GM23338 (cell line): ENCODE data around the gene GNL3.

Experiments
- EZH2phosphoT487 ChIP-seq: fragments of 200-600 bp; sonication (generic); IDR thresholded peaks from one replicate; pipeline ENCODE4 v1.8.1; 2018; ENCODE audit warnings: antibody characterized with exemption; ENCODE audit not compliant: unreplicated experiment
- JUNB ChIP-seq: IDR thresholded peaks from one replicate; pipeline ENCODE4 v1.6.1; 2016; ENCODE audit warnings: antibody characterized with exemption; ENCODE audit not compliant: unreplicated experiment
- POLR2AphosphoS5 ChIP-seq: IDR thresholded peaks from 2 replicates; pipeline ENCODE4 v1.6.1; 2016; ENCODE audit warnings: antibody characterized with exemption, low read depth
- TF ChIP-seq, protein P1 (sequence below), 2 experiments: fragments of 200-600 bp in 1 of 2; sonication (generic) in 1 of 2; conservative IDR thresholded peaks; 2 replicates each; pipeline versions ENCODE4 v1.5.1 to v1.6.1; 2016 to 2017; ENCODE audit warnings: antibody characterized with exemption in 2 of 2, low read depth in 2 of 2, mild to moderate bottlenecking in 2 of 2, moderate library complexity in 1 of 2
- TF ChIP-seq, protein P2 (sequence below): IDR thresholded peaks from one replicate; pipeline ENCODE4 v1.6.1; 2018; ENCODE audit warnings: antibody characterized with exemption; ENCODE audit not compliant: unreplicated experiment

GRCh38 chr3:52678265-52679198, 7.3 kb upstream of the GNL3 start:
- no peak for TF ChIP-seq EZH2phosphoT487
- TF ChIP-seq, protein P1, sequence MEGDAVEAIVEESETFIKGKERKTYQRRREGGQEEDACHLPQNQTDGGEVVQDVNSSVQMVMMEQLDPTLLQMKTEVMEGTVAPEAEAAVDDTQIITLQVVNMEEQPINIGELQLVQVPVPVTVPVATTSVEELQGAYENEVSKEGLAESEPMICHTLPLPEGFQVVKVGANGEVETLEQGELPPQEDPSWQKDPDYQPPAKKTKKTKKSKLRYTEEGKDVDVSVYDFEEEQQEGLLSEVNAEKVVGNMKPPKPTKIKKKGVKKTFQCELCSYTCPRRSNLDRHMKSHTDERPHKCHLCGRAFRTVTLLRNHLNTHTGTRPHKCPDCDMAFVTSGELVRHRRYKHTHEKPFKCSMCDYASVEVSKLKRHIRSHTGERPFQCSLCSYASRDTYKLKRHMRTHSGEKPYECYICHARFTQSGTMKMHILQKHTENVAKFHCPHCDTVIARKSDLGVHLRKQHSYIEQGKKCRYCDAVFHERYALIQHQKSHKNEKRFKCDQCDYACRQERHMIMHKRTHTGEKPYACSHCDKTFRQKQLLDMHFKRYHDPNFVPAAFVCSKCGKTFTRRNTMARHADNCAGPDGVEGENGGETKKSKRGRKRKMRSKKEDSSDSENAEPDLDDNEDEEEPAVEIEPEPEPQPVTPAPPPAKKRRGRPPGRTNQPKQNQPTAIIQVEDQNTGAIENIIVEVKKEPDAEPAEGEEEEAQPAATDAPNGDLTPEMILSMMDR (conservative IDR thresholded peaks at IDR 0.05; ENCODE audit: low read depth in 2 of 2): no peak
- TF ChIP-seq POLR2AphosphoS5: no peak
- TF ChIP-seq, protein P2, sequence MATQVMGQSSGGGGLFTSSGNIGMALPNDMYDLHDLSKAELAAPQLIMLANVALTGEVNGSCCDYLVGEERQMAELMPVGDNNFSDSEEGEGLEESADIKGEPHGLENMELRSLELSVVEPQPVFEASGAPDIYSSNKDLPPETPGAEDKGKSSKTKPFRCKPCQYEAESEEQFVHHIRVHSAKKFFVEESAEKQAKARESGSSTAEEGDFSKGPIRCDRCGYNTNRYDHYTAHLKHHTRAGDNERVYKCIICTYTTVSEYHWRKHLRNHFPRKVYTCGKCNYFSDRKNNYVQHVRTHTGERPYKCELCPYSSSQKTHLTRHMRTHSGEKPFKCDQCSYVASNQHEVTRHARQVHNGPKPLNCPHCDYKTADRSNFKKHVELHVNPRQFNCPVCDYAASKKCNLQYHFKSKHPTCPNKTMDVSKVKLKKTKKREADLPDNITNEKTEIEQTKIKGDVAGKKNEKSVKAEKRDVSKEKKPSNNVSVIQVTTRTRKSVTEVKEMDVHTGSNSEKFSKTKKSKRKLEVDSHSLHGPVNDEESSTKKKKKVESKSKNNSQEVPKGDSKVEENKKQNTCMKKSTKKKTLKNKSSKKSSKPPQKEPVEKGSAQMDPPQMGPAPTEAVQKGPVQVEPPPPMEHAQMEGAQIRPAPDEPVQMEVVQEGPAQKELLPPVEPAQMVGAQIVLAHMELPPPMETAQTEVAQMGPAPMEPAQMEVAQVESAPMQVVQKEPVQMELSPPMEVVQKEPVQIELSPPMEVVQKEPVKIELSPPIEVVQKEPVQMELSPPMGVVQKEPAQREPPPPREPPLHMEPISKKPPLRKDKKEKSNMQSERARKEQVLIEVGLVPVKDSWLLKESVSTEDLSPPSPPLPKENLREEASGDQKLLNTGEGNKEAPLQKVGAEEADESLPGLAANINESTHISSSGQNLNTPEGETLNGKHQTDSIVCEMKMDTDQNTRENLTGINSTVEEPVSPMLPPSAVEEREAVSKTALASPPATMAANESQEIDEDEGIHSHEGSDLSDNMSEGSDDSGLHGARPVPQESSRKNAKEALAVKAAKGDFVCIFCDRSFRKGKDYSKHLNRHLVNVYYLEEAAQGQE: no peak
- no peak for TF ChIP-seq JUNB
